CD14-positive monocyte (primary cell): ENCODE data around the gene RANBP17. TPM values are rescaled to one million over a fixed set of nuclear protein-coding genes. Genes with fewer than 3 reads are reported as not detected.

Source experiments
- DNase-seq, 3 donors: peaks; one replicate each; pipeline ENCODE4 v3.0.0-alpha.2; 2011 to 2022
- H2AFZ ChIP-seq: 2 replicates; pipeline ENCODE4 v1.6.0; 2012; ENCODE audit warnings: mild to moderate bottlenecking, low read depth, low read length, inconsistent platforms; ENCODE audit not compliant: insufficient read depth, poor library complexity, severe bottlenecking
- H3K27ac ChIP-seq, 2 donors: 1 replicate in 1 of 2; 2 replicates in 1 of 2; pipeline ENCODE4 v1.5.1; 2012 to 2013; ENCODE audit warnings: low read length in 2 of 2, control low read depth in 1 of 2, inconsistent platforms in 1 of 2, low read depth in 1 of 2, mild to moderate bottlenecking in 1 of 2
- H3K27me3 ChIP-seq, 2 donors: one replicate each; pipeline versions ENCODE4 v1.6.0 to v1.6.1; 2011 to 2013; ENCODE audit warnings: low read length in 2 of 2; ENCODE audit not compliant: control insufficient read depth in 2 of 2, insufficient read depth in 2 of 2
- H3K36me3 ChIP-seq, 2 donors: replicated peaks in 1 of 2; 1 replicate in 1 of 2; 2 replicates in 1 of 2; pipeline versions ENCODE4 v1.5.1 to v1.6.1; 2012 to 2013; ENCODE audit warnings: low read length in 2 of 2, control low read depth in 1 of 2, inconsistent platforms in 1 of 2, mild to moderate bottlenecking in 1 of 2; ENCODE audit not compliant: insufficient read depth in 2 of 2, control insufficient read depth in 1 of 2
- H3K4me1 ChIP-seq, 2 donors: 1 replicate in 1 of 2; 2 replicates in 1 of 2; pipeline versions ENCODE4 v1.5.1 to v1.6.1; 2012 to 2013; ENCODE audit warnings: low read length in 2 of 2, control low read depth in 1 of 2, inconsistent platforms in 1 of 2, mild to moderate bottlenecking in 1 of 2, moderate library complexity in 1 of 2; ENCODE audit not compliant: insufficient read depth in 2 of 2, control insufficient read depth in 1 of 2
- H3K4me2 ChIP-seq: replicated peaks from 2 replicates; pipeline ENCODE3; 2012; ENCODE audit warnings: low read length, moderate library complexity, mild to moderate bottlenecking; ENCODE audit not compliant: poor library complexity, severe bottlenecking; ENCODE audit errors: extremely low read depth
- H3K4me3 ChIP-seq, 3 experiments: fragments of 200-600 bp in 1 of 3; sonication (generic) in 1 of 3; replicated peaks in 1 of 3; 1 replicate in 2 of 3; 2 replicates in 1 of 3; pipeline ENCODE4 v1.5.1; 2011 to 2013; ENCODE audit warnings: low read length in 3 of 3, mild to moderate bottlenecking in 3 of 3, control low read depth in 2 of 3, low read depth in 2 of 3, inconsistent platforms in 1 of 3, moderate library complexity in 1 of 3
- H3K79me2 ChIP-seq: 2 replicates; pipeline ENCODE4 v1.6.0; 2012; ENCODE audit warnings: mild to moderate bottlenecking, control low read depth, inconsistent platforms, low read length, moderate library complexity; ENCODE audit not compliant: insufficient read depth
- H3K9ac ChIP-seq: 2 replicates; pipeline ENCODE4 v1.6.0; 2017; ENCODE audit warnings: low read length, mild to moderate bottlenecking; ENCODE audit not compliant: insufficient read depth, poor library complexity, severe bottlenecking
- H3K9me3 ChIP-seq, 2 donors: replicated peaks in 1 of 2; 1 replicate in 1 of 2; 2 replicates in 1 of 2; pipeline versions ENCODE4 v1.5.1 to v1.6.1; 2012 to 2013; ENCODE audit warnings: low read length in 2 of 2, control low read depth in 1 of 2; ENCODE audit not compliant: control insufficient read depth in 1 of 2, insufficient read depth in 1 of 2
- H4K20me1 ChIP-seq: 2 replicates; pipeline ENCODE4 v1.6.0; 2012; ENCODE audit warnings: mild to moderate bottlenecking, low read length, control low read depth, moderate library complexity; ENCODE audit not compliant: insufficient read depth
- H3K27ac Mint-ChIP-seq, 7 donors: one replicate each; pipeline ENCODE4 v1.8.0; 2020; ENCODE audit warnings: mild to moderate bottlenecking in 7 of 7, mixed read lengths in 7 of 7, moderate library complexity in 6 of 7, inconsistent platforms in 2 of 7
- H3K27me3 Mint-ChIP-seq, 3 donors: one replicate each; pipeline ENCODE4 v1.8.0; 2021 to 2022; ENCODE audit warnings: low read depth in 3 of 3, mild to moderate bottlenecking in 3 of 3, mixed read lengths in 3 of 3, moderate library complexity in 3 of 3, inconsistent platforms in 1 of 3
- H3K36me3 Mint-ChIP-seq, 2 donors: one replicate each; pipeline ENCODE4 v1.8.0; 2020; ENCODE audit warnings: mixed read lengths in 2 of 2, inconsistent platforms in 1 of 2, mild to moderate bottlenecking in 1 of 2
- H3K4me1 Mint-ChIP-seq: one replicate; pipeline ENCODE4 v1.8.0; 2020; ENCODE audit warnings: mild to moderate bottlenecking, mixed read lengths
- H3K4me3 Mint-ChIP-seq, 2 donors: one replicate each; pipeline ENCODE4 v1.8.0; 2020; ENCODE audit warnings: mild to moderate bottlenecking in 2 of 2, mixed read lengths in 2 of 2, moderate library complexity in 1 of 2
- H3K9me3 Mint-ChIP-seq, 7 donors: one replicate each; pipeline ENCODE4 v1.8.0; 2020 to 2022; ENCODE audit warnings: mixed read lengths in 7 of 7, mild to moderate bottlenecking in 6 of 7, moderate library complexity in 6 of 7, inconsistent platforms in 2 of 7
- CTCF ChIP-seq: fragments of 200-600 bp; IDR thresholded peaks from one replicate; pipeline ENCODE4 v1.8.0; 2022; ENCODE audit warnings: antibody characterized with exemption, mild to moderate bottlenecking
- whole genome bisulfite sequencing: methylation state at CpG from one replicate; pipeline ENCODE4 v1.1.5; 2013; ENCODE audit warnings: missing lambda C conversion rate; ENCODE audit not compliant: insufficient coverage; 5-methylcytosine and 5-hydroxymethylcytosine counted together
- intact Hi-C, 2 donors: fragments of 100-400 bp; cut with micrococcal nuclease; formaldehyde crosslinking; loops; one replicate each; pipeline versions ENCODE4 v1.15.0 to v1.15.1; 2023
- polyA plus RNA-seq, 3 donors: library from polyadenylated mRNA; depleted of rRNA in 1 of 3; unstranded in 2 of 3; stranded (reverse) in 1 of 3; fragments of 300-500 nt in 2 of 3; fragments of >200 nt in 1 of 3; fragmentation: Illumina TruSeq in 2 of 3; gene quantifications; 1 replicate in 2 of 3; 2 replicates in 1 of 3; pipeline ENCODE4 v1.2.3, GENCODE V29; 2012 to 2021

The RANBP17 gene
- polyA plus RNA-seq, 3 donors: 0.07 to 0.13 TPM; not detected in 1

GRCh38 chr5:170985486-170985885, 123.7 kb downstream of the RANBP17 start:
- H3K9ac ChIP-seq: no peak overlapping the region
- H3K9me3 Mint-ChIP-seq: peaks cover 7 to 14% (median 11%) of the 10 kb centered on the region in 7 donors
- intact Hi-C loops: no loop called here
- H3K36me3 ChIP-seq: no peaks in the 10 kb centered on the region
- H3K4me1 ChIP-seq: no peaks in the 10 kb centered on the region
- no peak for DNase-seq
- no peaks in the 10 kb centered on the region for H3K4me1 Mint-ChIP-seq
- no peak overlapping the region for H2AFZ ChIP-seq
- no peaks in the 10 kb centered on the region for H3K79me2 ChIP-seq
- no CpG with 5 or more reads among the region's 1 CpG for WGBS
- H3K27ac ChIP-seq: no peak overlapping the region
- H3K27me3 Mint-ChIP-seq: no peaks in the 10 kb centered on the region
- peaks cover 7 to 11% of the 10 kb centered on the region in 2 donors for H3K9me3 ChIP-seq
- no peaks in the 10 kb centered on the region for H4K20me1 ChIP-seq
- no peak overlapping the region for H3K4me3 Mint-ChIP-seq
- no peak overlapping the region for H3K4me2 ChIP-seq
- no peak for TF ChIP-seq CTCF
- no peaks in the 10 kb centered on the region for H3K27me3 ChIP-seq
- no peak overlapping the region for H3K27ac Mint-ChIP-seq
- no peak overlapping the region for H3K4me3 ChIP-seq
- H3K36me3 Mint-ChIP-seq: no peaks in the 10 kb centered on the region

GRCh38 chr5:170986598-170986997, 124.8 kb downstream of the RANBP17 start:
- Mint-ChIP-seq H3K27ac (no peak overlapping the region), H3K9me3 (peaks cover 0 to 3% (median under 1%) of the 10 kb centered on the region in 7 donors), H3K4me3 (no peak overlapping the region), H3K27me3 (no peaks in the 10 kb centered on the region), H3K36me3 (no peaks in the 10 kb centered on the region), H3K4me1 (no peaks in the 10 kb centered on the region)
- no CpG with 5 or more reads among the region's 1 CpG for WGBS
- H3K9ac ChIP-seq: no peak overlapping the region
- no peak overlapping the region for H3K4me3 ChIP-seq
- no peak for TF ChIP-seq CTCF
- intact Hi-C loops: no loop called here
- H3K9me3 ChIP-seq: peaks cover 0 to under 1% of the 10 kb centered on the region in 2 donors
- no peak overlapping the region for H3K27ac ChIP-seq
- H3K36me3 ChIP-seq: no peaks in the 10 kb centered on the region
- no peaks in the 10 kb centered on the region for H3K4me1 ChIP-seq
- H3K27me3 ChIP-seq: no peaks in the 10 kb centered on the region
- DNase-seq: no peak
- no peaks in the 10 kb centered on the region for H4K20me1 ChIP-seq
- H3K4me2 ChIP-seq: no peak overlapping the region
- H2AFZ ChIP-seq: no peak overlapping the region
- no peaks in the 10 kb centered on the region for H3K79me2 ChIP-seq
